OCI-LY1 (cell line): Measurements from ENCODE around the gene PCSK5.

Source experiments
- H2AFZ ChIP-seq: fragments of 200-600 bp; sonication (generic), shearing (Covaris generic); 2 replicates; pipeline ENCODE4 v1.6.0; 2014; ENCODE audit warnings: antibody characterized with exemption, mild to moderate bottlenecking, low read length
- H3F3A ChIP-seq: fragments of 200-600 bp; sonication (generic), shearing (Covaris generic); 2 replicates; pipeline ENCODE4 v1.6.0; 2014; ENCODE audit warnings: mild to moderate bottlenecking, antibody characterized with exemption, low read length, moderate library complexity; ENCODE audit not compliant: insufficient read depth
- H3K27ac ChIP-seq: fragments of 200-600 bp; sonication (generic); 2 replicates; pipeline ENCODE4 v1.5.1; 2014; ENCODE audit warnings: low read length, mixed run types, mild to moderate bottlenecking, low read depth; ENCODE audit not compliant: poor library complexity, severe bottlenecking
- H3K27me3 ChIP-seq: fragments of 200-600 bp; sonication (generic); 2 replicates; pipeline ENCODE4 v1.6.0; 2014; ENCODE audit warnings: antibody characterized with exemption, mild to moderate bottlenecking, low read length, moderate library complexity; ENCODE audit not compliant: insufficient read depth
- H3K36me3 ChIP-seq: fragments of 200-600 bp; sonication (generic); 2 replicates; pipeline ENCODE4 v1.6.1; 2014; ENCODE audit warnings: mild to moderate bottlenecking, antibody characterized with exemption, low read length, moderate library complexity, mixed read lengths; ENCODE audit not compliant: insufficient read depth
- H3K4me1 ChIP-seq: fragments of 200-600 bp; sonication (generic); 2 replicates; pipeline ENCODE4 v1.5.1; 2014; ENCODE audit warnings: mild to moderate bottlenecking, low read length, moderate library complexity; ENCODE audit not compliant: insufficient read depth, severe bottlenecking
- H3K4me2 ChIP-seq: fragments of 200-600 bp; sonication (generic), shearing (Covaris generic); 2 replicates; pipeline ENCODE4 v1.6.1; 2014; ENCODE audit warnings: low read length
- H3K4me3 ChIP-seq: fragments of 200-600 bp; sonication (generic); 2 replicates; pipeline ENCODE4 v1.5.1; 2014; ENCODE audit warnings: low read length, low read depth, mild to moderate bottlenecking, mixed read lengths; ENCODE audit not compliant: poor library complexity, severe bottlenecking
- H3K79me2 ChIP-seq: fragments of 200-600 bp; shearing (Covaris generic); 2 replicates; pipeline ENCODE4 v1.6.1; 2016; ENCODE audit warnings: mixed run types, low read length, mixed read lengths; ENCODE audit not compliant: insufficient read depth
- H3K9ac ChIP-seq: fragments of 200-600 bp; sonication (generic), shearing (Covaris generic); 2 replicates; pipeline ENCODE4 v1.6.1; 2014; ENCODE audit warnings: mild to moderate bottlenecking, low read length, mixed read lengths
- H3K9me2 ChIP-seq: fragments of 200-600 bp; sonication (generic), shearing (Covaris generic); 2 replicates; pipeline ENCODE4 v1.6.1; 2014; ENCODE audit warnings: low read depth, mild to moderate bottlenecking, low read length, mixed read lengths
- H3K9me3 ChIP-seq: fragments of 200-600 bp; shearing (Covaris generic); 2 replicates; pipeline ENCODE4 v1.6.1; 2014; ENCODE audit warnings: low read length, mixed read lengths
- H4K20me1 ChIP-seq: fragments of 200-600 bp; sonication (generic), shearing (Covaris generic); 2 replicates; pipeline ENCODE4 v1.6.0; 2016; ENCODE audit warnings: mild to moderate bottlenecking, low read length; ENCODE audit not compliant: insufficient read depth
- EZH2 ChIP-seq: fragments of 200-600 bp; sonication (generic), shearing (Covaris generic); IDR thresholded peaks from 2 replicates; pipeline ENCODE4 v1.8.0; 2017; ENCODE audit warnings: borderline replicate concordance, mixed run types, mild to moderate bottlenecking, antibody characterized with exemption, low read length, moderate library complexity, mixed read lengths
- TF ChIP-seq, protein P1 (sequence below): fragments of 200-600 bp; sonication (generic), shearing (Covaris generic); IDR thresholded peaks from 2 replicates; pipeline ENCODE4 v1.5.1; 2017; ENCODE audit warnings: mild to moderate bottlenecking, antibody characterized with exemption, low read length, moderate library complexity, mixed read lengths

Gene PCSK5

DNA sequence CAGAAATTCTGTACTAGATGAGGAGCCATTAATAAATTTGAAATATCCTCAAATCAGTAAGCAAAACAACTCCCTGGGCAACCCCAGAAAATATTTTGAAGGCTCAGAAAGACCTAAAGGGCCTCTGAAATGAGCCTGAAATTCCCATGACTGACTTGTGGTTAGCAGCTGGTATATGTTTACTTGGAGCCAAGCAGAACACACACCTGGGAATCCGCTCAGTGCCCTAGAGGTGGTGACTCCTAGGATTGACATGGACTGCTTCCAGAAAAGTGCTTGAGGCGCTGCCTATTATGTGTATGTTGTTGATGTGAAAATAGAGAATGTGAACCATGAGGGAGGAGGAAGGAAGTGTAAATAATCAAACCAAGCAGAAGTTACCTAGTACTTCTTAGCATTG is 489.0 kb downstream of the PCSK5 start:
- Histone ChIP-seq H3K36me3 (peaks cover 15% of the 10 kb centered on the region), H4K20me1 (no peaks in the 10 kb centered on the region), H3K27me3 (no peaks in the 10 kb centered on the region), H3K79me2 (no peaks in the 10 kb centered on the region), H3K9me2 (no peaks in the 10 kb centered on the region), H2AFZ (no peak overlapping the region), H3K4me3 (no peak overlapping the region), H3F3A (no peaks in the 10 kb centered on the region), H3K4me1 (peaks cover 37% of the 10 kb centered on the region), H3K9me3 (no peaks in the 10 kb centered on the region), H3K4me2 (no peak overlapping the region; the same call in 1 of the 2 replicates), H3K27ac (peak overlapping the region; percentile 78), H3K9ac (no peak overlapping the region; the same call in 1 of the 2 replicates)
- no peak for TF ChIP-seq EZH2
- TF ChIP-seq, protein P1, sequence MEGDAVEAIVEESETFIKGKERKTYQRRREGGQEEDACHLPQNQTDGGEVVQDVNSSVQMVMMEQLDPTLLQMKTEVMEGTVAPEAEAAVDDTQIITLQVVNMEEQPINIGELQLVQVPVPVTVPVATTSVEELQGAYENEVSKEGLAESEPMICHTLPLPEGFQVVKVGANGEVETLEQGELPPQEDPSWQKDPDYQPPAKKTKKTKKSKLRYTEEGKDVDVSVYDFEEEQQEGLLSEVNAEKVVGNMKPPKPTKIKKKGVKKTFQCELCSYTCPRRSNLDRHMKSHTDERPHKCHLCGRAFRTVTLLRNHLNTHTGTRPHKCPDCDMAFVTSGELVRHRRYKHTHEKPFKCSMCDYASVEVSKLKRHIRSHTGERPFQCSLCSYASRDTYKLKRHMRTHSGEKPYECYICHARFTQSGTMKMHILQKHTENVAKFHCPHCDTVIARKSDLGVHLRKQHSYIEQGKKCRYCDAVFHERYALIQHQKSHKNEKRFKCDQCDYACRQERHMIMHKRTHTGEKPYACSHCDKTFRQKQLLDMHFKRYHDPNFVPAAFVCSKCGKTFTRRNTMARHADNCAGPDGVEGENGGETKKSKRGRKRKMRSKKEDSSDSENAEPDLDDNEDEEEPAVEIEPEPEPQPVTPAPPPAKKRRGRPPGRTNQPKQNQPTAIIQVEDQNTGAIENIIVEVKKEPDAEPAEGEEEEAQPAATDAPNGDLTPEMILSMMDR = no peak

DNA sequence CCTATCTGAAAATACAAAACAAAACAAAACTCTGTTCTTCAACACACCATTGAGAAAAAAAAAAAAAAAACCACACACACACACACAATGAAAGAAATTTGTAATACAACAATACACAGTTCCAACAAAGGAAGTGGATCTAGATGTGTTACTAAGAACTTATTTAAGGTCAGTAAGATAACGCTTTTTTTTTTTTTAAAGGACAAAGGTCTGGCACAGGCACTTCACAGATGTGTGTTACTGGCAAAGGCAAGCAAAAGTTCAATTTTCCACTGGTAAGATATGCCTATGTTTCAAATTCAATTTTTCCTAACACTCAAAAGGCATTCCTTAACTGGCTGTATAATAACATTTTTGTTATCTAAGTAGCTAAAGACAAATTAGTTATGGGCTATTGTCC is 500.2 kb downstream of the PCSK5 start:
- no peaks in the 10 kb centered on the region for H4K20me1 ChIP-seq
- TF ChIP-seq, protein P1 = no peak
- no peak for TF ChIP-seq EZH2
- H3K9me2 ChIP-seq = no peaks in the 10 kb centered on the region
- peaks cover 4% of the 10 kb centered on the region; the same call in 1 of the 2 replicates for H3K9me3 ChIP-seq
- H2AFZ ChIP-seq = no peak overlapping the region
- peaks cover 64% of the 10 kb centered on the region for H3K36me3 ChIP-seq
- H3K27ac ChIP-seq = no peak overlapping the region
- H3F3A ChIP-seq = no peaks in the 10 kb centered on the region
- peaks cover 21% of the 10 kb centered on the region for H3K4me1 ChIP-seq
- no peak overlapping the region for H3K4me3 ChIP-seq
- H3K79me2 ChIP-seq = peaks cover 18% of the 10 kb centered on the region
- H3K4me2 ChIP-seq = no peak overlapping the region
- no peaks in the 10 kb centered on the region for H3K27me3 ChIP-seq
- H3K9ac ChIP-seq = no peak overlapping the region

DNA sequence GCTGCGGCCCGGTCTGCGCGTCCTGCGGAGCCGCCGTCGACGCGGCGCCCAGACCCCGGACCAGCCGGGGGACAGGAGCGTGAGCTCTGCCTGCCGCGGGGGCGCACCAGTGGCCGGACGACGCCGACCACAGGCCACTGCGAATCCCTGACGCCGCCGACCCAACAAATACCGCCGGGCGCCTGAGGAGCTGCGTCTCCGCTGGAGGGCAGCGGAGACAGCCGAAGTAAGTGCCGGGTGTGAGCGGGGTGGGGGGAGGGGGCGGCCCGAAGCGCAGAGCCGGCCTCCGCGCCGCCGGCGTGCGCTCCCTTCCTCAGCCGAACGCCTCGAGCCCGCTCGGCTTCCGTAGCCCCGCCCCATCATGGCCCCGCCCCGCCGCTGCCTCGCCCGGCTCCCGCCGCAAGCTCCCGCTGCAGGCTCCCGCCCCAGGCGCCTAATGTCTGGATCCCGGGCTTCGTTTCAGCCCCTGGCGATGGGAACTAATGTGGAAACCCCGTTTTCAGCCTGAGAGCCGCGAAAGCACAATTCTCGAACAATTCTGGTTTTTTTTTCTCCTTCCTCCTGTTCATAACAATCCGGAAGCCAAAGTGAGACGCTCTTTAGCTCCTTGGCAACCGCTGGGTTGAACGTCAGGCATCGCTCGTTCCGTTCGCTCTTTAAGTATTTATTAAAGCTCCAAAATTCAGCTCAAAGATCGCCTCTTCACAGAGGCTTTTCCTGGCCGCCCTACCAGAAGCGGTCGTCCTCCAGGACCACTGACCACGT is 503.9 kb downstream of the PCSK5 start, which contains the start of gene RFK:
Gene RFK, minus strand, starts transcription at position 232 of the 765 bp plus-strand sequence. CDS start 255 bp downstream, outside the sequence.
- Histone ChIP-seq H3K4me1 (peaks cover 25% of the 10 kb centered on the region), H2AFZ (0 out of 2 replicates have a peak within 1 kb of the TSS, but pooled peaks have one; percentile 50), H3K27me3 (no peaks in the 10 kb centered on the region), H3K4me2 (peak within 1 kb of the TSS; percentile 78), H3K36me3 (peaks cover 28% of the 10 kb centered on the region), H3K9me3 (peaks cover 4% of the 10 kb centered on the region; the same call in 1 of the 2 replicates), H3K4me3 (peak within 1 kb of the TSS; percentile 83), H3K79me2 (peaks cover 18% of the 10 kb centered on the region), H4K20me1 (no peaks in the 10 kb centered on the region), H3K27ac (peak within 1 kb of the TSS; percentile 78), H3K9ac (peak within 1 kb of the TSS; percentile 90), H3K9me2 (no peaks in the 10 kb centered on the region), H3F3A (no peaks in the 10 kb centered on the region)
- TF ChIP-seq EZH2 = no peak
- TF ChIP-seq, protein P1 = peak; percentile 65
